ENCODE results near the gene MOK. TPM values are rescaled to one million over a fixed set of nuclear protein-coding genes. Genes with fewer than 3 reads are reported as not detected.
A peak's percentile ranks its signal among the peaks of the same experiment; 100 is the strongest.
"Not testable (repeated sequence)": the region's sequence is repeated elsewhere in the genome, so short reads cannot be mapped to it uniquely, and the experiment has no call there.

MOK gene
- total RNA-seq, 4 donors from 2014 or later: 1.0 to 23.0 (median 11.9) TPM

GRCh38 chr14:102333390-102333789 lies 28.4 kb upstream of the MOK start:
- intact Hi-C loops (cut with DNase I; ENCODE audit: low total_unique reads): no loop called here
- no peaks in the 10 kb centered on the region for H3K36me3 ChIP-seq
- no peak for DNase-seq

GRCh38 chr14:102330806-102331205 lies 25.8 kb upstream of the MOK start:
- H3K27ac ChIP-seq: no peak overlapping the region
- H3K9me3 ChIP-seq: no peaks in the 10 kb centered on the region
- H3K36me3 ChIP-seq: no peaks in the 10 kb centered on the region
- no peak for TF ChIP-seq CTCF (IDR thresholded peaks at IDR 0.05)
- TF ChIP-seq POLR2A (IDR thresholded peaks at IDR 0.05): no peak
- intact Hi-C loops (cut with DNase I; ENCODE audit: low total_unique reads): no loop called here
- no peaks in the 10 kb centered on the region for H3K4me1 ChIP-seq
- DNase-seq: no peak
- no peak overlapping the region for H3K4me3 ChIP-seq
- no peaks in the 10 kb centered on the region for H3K27me3 ChIP-seq

More at GRCh38 chr14:102333390-102333789, 28.4 kb upstream of the MOK start:
- H3K27ac ChIP-seq: no peak overlapping the region
- H3K4me1 ChIP-seq: no peaks in the 10 kb centered on the region
- H3K27me3 ChIP-seq: no peaks in the 10 kb centered on the region
- H3K4me3 ChIP-seq: no peak overlapping the region
- TF ChIP-seq CTCF (IDR thresholded peaks at IDR 0.05) (no peak), POLR2A (IDR thresholded peaks at IDR 0.05) (no peak)
- H3K9me3 ChIP-seq: no peaks in the 10 kb centered on the region

- intact Hi-C loops (cut with DNase I; ENCODE audit: low total_unique reads); H3K4me3 ChIP-seq; H3K4me1 ChIP-seq; H3K27me3 ChIP-seq; DNase-seq; H3K36me3 ChIP-seq; H3K9me3 ChIP-seq; H3K27ac ChIP-seq: not testable (repeated sequence)
These were observed 24.4 kb upstream of the MOK start for GRCh38 chr14:102329381-102329780.

- DNase-seq: no peak
- no peak for TF ChIP-seq CTCF (IDR thresholded peaks at IDR 0.05)
- TF ChIP-seq POLR2A (IDR thresholded peaks at IDR 0.05): no peak
- Histone ChIP-seq H3K4me3 (no peak overlapping the region), H3K4me1 (no peaks in the 10 kb centered on the region), H3K9me3 (no peaks in the 10 kb centered on the region), H3K27me3 (no peaks in the 10 kb centered on the region), H3K36me3 (no peaks in the 10 kb centered on the region), H3K27ac (no peak overlapping the region)
- intact Hi-C loops (cut with DNase I; ENCODE audit: low total_unique reads): no loop called here
These were observed 21.6 kb upstream of the MOK start for GRCh38 chr14:102326583-102326982.

- Histone ChIP-seq H3K36me3 (no peaks in the 10 kb centered on the region), H3K4me3 (no peak overlapping the region), H3K9me3 (no peaks in the 10 kb centered on the region), H3K4me1 (no peaks in the 10 kb centered on the region), H3K27me3 (no peaks in the 10 kb centered on the region), H3K27ac (no peak overlapping the region)
- no peak for DNase-seq
- intact Hi-C loops (cut with DNase I; ENCODE audit: low total_unique reads): no loop called here
- TF ChIP-seq CTCF (IDR thresholded peaks at IDR 0.05): no peak
- no peak for TF ChIP-seq POLR2A (IDR thresholded peaks at IDR 0.05)
These were observed 20.9 kb upstream of the MOK start for GRCh38 chr14:102325791-102326345.

GRCh38 chr14:102323102-102323501 lies 18.1 kb upstream of the MOK start:
- TF ChIP-seq CTCF (IDR thresholded peaks at IDR 0.05) (peak in 2 of 4 experiments; percentile 26 to 41), POLR2A (IDR thresholded peaks at IDR 0.05) (no peak)
- peak; percentile 48 to 58 for DNase-seq
- H3K27ac ChIP-seq: no peak overlapping the region
- H3K27me3 ChIP-seq: no peaks in the 10 kb centered on the region
- no peaks in the 10 kb centered on the region for H3K4me1 ChIP-seq
- H3K36me3 ChIP-seq: no peaks in the 10 kb centered on the region
- H3K9me3 ChIP-seq: no peaks in the 10 kb centered on the region
- intact Hi-C loops (cut with DNase I; ENCODE audit: low total_unique reads): no loop called here
- no peak overlapping the region for H3K4me3 ChIP-seq

Data from uterus (tissue), 4 donors.